Lower leg skin (tissue), 3 donors: Measurements from ENCODE around the gene TRABD.

Experiments used
- CTCF ChIP-seq, 3 donors: fragments of 450-650 bp; IDR thresholded peaks; one replicate each; pipeline ENCODE4 v1.5.1; 2016; ENCODE audit warnings: antibody characterized with exemption in 3 of 3, mild to moderate bottlenecking in 3 of 3, moderate library complexity in 2 of 3
- POLR2A ChIP-seq, 2 donors: fragments of 450-650 bp; IDR thresholded peaks; one replicate each; pipeline ENCODE4 v1.6.1; 2016 to 2017; ENCODE audit warnings: antibody characterized with exemption in 2 of 2, mild to moderate bottlenecking in 1 of 2, moderate library complexity in 1 of 2

DNA sequence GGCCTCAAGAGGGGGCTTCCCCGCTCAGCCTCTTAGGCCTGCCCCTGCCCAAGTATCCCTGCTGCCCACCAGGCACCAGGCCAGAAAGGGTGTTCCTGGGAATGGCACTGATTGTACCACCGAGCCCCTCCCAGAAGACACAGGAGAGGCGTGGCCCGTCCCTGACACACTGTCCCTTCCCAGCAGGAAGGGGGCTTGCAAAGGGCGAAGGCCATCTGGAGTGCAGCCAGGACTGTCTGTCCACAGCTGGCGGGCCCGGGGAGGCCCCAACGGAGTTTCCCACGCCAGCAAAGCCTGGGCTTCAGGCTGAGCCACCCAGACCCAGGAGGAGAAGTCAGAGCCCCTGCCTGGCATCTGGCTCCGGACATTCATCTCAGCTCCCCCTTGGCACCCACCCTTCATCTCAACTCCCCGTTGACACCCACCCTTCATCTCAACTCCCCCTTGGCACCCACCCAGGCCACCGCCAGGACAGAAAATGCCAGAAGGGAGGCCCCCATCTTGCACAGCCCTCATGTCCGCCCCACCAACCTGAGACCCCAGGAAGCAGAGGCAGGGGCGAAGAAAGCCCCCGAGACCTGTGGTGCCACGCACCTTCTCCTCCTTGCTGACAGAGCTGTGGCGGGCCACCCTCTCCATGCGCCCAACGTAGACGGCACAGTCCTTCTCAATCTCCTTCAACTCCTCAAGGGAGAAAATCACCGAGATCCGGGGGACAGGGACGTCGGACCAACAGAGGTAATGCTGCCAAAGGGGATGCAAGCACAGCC, 39.7 kb downstream of the TRABD start:
- TF ChIP-seq CTCF (IDR thresholded peaks at IDR 0.05) = no peak
- TF ChIP-seq POLR2A (IDR thresholded peaks at IDR 0.05) = no peak
